Daoy (cell line): ENCODE measurements around the gene SNX15. TPM values are rescaled to one million over a fixed set of nuclear protein-coding genes. Genes with fewer than 3 reads are reported as not detected.
A peak's percentile ranks its signal among the peaks of the same experiment; 100 is the strongest.
"Not testable (repeated sequence)": the region's sequence is repeated elsewhere in the genome, so short reads cannot be mapped to it uniquely, and the experiment has no call there.

ENCODE experiments used
- DNase-seq: peaks from one replicate; pipeline ENCODE4 v3.0.0-alpha.2; 2015; ENCODE audit warnings: low read depth
- total RNA-seq: library from RNA; depleted of rRNA; stranded (reverse); fragments of >200 nt; shearing (Covaris generic); gene quantifications from 2 replicates; pipeline ENCODE4 v1.2.3, GENCODE V29; 2014

Gene SNX15
- total RNA-seq, 1 experiment from 2014 or later, result 17.9 TPM

DNA sequence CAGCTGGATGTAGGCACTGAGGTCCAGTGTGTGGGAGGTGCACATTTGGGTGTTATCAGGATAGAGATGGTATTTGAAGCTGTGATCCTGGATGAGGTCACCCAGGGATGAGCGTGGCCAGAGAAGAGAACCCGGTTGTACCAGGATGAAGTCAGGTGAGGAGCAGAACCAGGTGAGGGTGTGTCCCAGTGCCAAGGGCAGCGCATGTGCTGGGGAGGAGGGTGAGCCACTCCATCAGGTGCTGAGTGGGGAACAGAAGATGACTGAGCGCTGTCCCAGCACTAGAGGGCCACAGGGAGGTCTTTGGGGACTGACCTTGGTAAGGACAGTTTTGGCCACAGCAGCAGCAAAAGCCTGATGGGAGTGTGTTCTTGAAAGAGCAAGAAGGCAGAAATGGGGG, 10.5 kb upstream of the SNX15 start:
- no peak for DNase-seq

DNA sequence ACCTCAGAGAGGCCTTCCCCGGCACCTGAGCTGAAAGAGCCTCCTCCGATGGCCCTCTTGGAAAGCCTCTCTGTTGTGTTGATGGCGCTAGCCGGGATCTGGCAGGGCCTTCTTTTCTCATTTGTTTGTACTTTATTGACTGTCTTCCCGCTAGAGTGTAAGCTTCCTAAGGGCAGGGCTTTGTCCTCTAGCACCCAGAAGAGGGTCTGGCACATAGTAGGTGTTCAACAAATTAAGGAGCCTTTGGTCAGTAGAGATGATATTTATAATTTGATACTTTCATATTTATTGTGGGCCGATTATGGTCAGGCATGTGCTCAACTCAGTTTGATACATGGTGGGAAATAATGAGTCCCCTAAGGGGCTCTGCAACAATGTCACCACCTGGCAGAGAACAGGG, 9.3 kb upstream of the SNX15 start:
- DNase-seq, result no peak

DNA sequence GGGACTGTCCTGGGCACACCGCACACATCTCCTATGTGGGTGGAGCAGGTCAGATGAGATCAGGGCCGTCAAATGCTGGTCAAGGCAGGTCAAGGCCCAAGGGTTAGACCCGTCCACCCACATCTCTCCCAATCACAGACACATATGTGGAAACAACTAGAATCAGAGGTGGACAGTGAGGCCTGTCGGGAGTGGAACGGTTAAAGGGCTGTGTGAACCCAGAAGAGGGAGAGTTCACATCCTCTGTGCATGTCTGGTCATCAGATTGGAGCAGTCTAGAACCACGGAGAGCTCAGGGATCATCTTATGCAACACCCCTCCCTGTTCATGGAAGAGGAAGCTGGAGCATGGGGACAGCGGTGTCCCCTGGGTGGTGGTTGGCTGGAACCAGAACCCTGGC, 7.4 kb upstream of the SNX15 start:
- no peak for DNase-seq

DNA sequence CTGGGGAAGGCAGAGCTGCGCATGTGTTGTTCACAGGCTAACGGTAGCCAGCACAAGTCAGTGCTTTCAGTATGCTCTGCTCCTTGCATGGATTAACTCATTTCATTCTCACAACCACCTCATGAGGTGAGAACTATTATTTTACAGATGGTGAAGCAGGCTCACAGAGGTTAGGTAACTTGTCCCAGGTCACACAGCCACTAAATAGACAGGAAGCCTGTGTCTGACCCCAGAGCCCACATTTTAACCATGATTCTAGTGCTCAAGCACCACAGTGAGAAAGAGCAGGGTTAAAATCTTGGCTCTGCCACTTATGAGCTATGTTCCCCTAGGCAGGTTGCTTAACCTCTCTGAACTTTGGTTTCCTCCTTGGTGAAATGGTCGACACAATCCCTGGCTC, 6.2 kb upstream of the SNX15 start:
- no peak for DNase-seq

DNA sequence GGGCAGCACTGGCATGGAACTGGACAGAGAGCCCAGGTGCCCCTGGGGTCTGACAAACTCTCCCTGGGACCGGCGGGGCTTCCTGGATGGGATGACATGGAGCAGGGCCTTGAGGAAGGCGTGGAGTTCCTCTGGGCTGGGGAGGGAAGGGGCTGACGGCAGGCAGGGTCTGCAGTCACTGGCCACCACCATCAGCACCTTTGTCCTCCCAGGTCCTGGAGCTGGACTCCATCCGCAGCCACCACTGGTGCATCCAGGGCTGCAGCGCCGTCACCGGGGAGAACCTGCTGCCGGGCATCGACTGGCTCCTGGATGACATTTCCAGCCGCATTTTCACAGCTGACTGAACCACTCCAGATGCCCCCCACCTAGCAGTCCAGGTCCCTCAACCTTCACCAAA, 5.7 kb upstream of the SNX15 start:
- DNase-seq, result no peak

DNA sequence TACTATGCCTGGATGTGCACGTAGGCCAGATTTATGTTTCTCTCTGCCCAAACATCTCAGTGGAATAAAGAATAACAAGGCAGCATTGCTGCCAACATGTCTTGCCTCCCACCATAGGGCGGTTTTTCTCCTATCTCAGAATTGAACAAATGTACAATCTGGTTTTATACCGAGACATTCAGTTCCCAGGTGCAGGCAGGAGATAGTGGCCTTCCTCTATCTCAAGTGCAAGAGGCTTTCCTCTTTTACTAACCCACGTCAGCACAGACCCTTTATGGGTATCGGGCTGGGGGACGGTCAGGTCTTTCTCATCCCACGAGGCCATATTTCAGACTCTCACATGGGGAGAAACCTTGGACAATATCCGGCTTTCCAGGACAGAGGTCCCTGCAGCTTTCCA, 3.7 kb upstream of the SNX15 start:
- DNase-seq, result not testable (repeated sequence)

DNA sequence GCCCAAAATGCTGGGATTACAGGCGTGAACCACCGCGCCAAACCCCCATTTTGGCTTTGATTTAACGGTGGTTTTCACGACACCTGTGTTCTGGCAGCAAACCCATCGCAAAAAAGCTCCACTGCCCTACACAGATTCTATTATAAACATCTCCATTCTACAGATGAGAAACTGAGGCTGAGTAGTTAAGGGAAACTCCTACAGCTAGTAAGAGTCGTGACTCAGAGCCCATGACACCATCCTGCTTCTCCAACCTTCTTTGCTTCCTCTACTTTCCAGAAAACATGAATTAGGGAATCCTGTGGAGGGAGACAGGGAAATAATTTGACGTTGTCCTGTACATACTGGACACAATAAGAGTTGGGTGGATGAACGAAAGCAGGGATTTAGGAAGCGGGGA, 429 bp upstream of the SNX15 start:
- DNase-seq, result no peak

DNA sequence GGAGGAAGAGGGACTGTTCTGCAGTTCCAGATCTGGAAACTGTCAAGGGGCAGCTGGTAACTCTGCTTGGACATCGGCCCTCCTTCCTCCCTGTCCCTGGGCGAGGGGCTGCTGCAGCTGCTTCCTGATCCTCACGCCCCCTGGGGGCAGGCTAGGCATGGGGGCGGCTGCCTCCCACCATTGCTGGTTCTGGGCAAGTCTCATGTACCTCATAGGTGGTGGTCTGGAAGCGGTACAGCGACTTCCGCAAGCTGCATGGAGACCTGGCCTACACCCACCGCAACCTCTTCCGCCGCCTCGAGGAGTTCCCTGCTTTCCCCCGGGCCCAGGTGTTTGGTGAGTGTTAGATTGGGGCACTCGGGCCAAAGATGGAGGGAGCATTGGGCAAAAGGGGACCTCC, 5.0 kb downstream of the SNX15 start:
- no peak for DNase-seq

DNA sequence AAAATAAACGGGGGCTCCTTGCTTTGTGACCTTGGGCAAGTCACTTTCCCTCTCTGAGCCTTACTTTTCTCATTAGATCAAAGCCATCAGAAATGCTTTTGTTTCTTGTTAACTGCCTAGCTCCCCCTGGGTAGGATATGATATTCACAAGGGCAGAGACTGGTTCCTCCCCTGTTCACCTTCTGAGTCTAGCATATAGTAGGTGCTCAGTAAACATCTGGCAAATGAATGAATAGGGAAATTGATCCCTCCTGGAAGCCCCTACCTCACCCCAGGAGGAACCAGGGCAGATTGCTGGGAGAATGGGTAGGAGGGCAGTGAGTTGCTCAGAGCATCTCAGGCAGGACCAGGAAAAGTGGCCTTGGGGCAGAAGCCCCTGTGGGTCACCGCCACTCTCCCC, 7.2 kb downstream of the SNX15 start:
- no peak for DNase-seq

DNA sequence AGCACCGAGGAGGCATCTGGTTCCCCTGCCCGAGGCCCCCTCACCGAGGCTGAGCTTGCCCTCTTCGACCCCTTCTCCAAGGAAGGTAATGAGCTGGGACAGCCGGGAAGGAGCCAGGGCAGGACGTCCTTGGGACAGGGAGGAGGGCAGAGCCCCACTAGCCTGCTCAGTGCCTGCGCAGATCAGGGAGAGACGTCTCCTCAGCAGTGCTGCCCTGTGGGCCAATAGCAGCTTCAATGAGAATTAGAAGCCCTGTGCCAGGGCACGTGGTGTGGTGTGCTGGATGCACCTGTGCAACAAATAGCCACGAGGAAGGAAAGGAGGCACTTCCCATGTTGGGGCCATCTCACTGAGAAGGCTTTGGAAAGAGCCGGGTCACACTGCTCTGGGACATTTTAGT, 8.3 kb downstream of the SNX15 start:
- DNase-seq, result no peak

DNA sequence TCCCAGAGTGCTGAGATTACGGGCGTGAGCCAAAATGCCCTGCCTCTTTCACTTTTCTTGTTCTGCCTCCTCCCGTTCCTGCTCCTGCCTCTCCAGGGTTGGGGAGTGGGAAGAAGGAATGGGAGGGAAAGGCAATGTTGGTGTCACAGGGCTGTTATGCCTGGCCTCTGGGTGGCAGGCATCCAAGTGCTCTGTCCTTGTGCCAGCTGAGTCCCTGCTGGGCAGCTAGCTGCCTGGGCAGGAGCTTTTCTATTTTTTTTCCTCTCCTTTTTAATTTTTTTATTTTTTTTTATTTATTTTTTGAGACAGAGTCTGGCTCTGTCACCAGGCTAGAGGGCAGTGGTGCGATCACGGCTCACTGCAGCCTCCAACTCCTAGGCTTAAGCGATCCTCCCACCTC, 9.7 kb downstream of the SNX15 start:
- no peak for DNase-seq

DNA sequence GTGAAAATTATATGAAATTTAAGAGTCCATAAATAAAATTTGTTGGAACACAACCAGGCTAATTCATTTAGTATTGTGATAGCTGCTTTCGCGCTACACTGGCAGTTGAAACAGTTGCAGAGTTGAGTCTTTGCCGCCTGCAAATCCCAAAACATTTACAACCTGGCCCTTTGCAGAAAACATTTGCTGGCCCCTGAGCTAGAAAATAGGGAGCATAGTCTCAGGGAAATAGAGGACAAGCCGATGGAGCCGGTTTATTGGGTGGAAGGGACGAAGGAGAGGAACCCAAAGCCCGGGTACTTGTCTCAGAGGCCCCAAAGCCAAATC, 13.2 kb downstream of the SNX15 start:
- no peak for DNase-seq

DNA sequence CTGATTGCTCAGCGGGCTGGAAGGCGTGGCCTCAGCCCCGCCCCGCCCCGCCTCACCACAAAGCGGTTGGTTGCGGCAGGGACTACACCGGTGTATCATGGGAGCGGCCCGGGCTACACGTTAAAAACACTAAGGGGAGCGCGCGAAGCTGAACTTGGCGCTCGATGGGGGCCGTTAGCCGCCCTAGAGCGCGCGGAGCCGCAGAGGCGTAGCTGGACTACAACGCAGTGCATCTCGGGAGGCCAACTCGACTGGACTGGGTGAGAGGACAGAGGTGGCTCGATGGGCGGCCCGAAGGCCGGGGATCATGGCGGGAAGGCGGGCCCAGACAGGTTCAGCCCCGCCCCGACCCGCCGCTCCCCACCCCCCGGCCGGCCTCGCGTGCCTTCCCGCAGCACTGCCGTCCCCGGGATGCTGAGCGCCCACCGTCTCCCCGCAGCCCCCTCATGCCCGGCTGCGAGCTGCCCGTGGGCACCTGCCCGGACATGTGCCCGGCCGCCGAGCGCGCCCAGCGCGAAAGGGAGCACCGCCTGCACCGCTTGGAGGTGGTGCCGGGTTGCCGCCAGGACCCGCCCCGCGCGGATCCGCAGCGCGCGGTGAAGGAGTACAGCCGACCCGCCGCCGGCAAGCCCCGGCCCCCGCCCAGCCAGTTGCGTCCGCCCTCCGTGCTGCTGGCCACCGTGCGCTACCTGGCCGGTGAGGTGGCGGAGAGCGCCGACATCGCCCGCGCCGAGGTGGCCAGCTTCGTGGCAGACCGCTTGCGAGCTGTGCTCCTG, 13.8 kb downstream of the SNX15 start, which contains the start of gene SAC3D1:
Gene SAC3D1 (plus strand): TSS at position 364 of the 776 bp plus-strand sequence. CDS start 83 bp downstream, at position 447.
- DNase-seq, result peak; percentile 98

DNA sequence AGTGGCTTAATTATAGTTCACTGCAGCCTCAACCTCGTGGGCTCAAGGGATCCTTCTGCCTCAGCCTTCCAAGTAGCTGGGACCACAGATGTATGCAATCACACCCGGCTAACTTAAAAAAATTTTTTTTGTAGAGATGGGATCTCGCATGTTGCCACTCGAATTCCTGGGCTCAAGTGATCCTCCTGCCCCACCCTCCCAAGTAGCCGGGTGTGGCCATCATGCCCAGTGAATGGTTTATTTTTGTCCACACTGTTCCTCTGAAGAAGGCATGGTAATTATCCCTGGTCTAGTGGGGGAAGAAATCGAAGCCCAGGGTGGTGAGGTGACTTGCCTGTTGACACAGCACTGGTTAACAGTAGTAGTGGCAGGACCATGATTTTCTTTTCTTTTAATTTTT, 15.7 kb downstream of the SNX15 start:
- DNase-seq, result no peak

DNA sequence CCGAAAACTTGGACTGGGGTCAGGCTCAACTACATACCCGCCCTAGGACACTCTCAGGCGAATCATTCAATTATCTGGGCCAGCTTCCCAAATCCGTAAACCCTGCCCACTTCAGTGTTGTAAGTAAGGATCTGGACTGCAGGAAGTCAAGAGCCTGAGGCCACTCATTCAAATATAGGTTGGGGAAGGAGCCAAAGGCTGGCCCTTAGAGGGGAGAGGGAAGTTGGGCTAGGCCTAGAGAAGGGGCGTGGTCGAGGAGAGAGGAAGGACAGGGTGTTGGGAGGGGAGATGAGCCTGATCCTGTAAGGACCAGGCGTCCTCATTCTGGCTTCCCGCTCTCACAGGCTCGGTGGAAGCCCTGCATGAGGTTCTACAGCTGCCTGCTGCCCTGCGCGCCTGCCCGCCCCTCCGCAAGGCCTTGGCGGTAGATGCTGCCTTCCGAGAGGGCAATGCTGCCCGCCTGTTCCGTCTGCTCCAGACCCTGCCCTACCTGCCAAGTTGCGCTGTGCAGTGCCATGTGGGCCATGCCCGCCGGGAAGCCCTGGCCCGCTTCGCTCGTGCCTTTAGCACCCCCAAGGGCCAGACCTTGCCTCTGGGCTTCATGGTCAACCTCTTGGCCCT, 16.8 kb downstream of the SNX15 start:
- no peak for DNase-seq

DNA sequence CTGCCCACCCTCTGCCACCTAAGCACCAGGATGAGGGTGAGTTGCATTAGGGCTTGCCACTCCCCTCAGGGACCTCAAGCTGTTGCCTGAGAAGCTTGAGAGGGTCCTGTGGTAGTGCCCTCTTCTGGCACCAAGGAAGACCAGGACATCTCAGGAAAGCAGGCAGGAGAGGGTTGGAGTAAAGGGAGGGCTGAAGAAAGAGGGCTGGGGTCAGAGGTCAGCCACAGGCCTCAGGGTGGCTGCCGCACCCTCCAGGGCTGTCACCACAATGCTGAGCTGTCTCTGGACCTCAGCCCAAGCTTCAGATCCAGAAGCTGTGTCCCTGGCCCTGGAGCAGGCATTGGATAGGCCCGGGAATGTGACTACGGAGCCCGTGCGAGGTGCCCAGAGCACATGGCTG, 17.8 kb downstream of the SNX15 start:
- no peak for DNase-seq

DNA sequence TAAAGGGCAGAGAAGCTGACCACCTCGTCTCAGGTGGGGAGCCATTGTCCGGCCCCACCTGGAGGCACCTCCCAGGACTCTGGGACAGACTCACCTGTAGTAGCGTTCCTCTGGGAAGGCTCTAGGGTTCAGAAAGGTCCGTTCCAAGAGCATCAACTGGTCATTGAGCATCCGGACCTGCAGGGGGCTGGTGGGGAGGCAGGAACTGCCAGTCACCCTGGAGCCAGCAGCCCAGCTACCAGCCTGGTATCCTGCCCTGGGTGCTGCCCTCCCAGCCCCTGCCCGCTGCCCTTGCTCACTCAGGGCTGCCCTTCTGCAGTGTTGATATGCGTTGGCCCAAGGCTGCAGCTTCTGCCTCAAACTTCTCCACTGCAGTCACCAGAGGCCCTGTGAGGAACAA, 18.5 kb downstream of the SNX15 start:
- DNase-seq, result no peak

DNA sequence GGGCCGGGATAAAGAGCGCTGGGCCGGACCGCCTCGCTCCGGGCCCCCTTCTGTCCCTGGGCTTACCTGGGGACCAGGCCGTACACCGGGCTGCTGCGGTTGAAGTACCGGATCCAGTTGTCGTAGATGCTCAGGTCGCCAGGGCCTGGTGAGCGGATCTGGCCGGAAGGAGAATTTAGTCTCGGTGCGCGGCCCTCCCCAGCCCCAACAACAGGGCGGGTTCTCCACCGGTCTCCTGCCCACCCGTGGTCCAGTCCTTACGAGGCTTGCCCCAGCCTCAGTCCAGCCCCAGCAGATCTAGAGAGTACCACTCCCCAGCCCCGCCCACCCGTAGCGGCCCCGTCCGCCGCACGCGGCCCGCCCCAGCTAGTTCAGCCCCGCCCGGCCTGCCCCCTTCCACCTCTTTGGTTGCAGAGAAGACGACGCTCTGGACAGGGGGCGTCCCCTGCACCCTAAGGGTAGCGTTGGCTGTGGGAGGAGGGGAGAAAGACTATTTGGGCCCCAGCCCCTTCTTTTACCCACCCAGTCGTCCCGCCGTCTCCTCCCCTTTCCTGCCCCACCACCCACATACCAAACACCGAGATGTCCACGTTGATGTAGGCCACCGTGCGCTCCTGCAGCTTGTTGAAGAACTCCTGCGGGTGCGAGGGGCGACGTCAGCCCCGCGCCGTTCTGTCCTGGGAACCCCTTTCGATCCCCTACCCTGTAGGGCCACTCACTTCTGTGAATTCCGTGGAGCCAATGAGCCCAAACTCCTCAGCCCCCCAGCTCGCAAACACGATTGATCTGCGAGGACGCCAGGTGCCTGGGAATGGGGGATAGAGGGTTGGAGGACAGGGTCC, 20.6 kb downstream of the SNX15 start:
- DNase-seq, result no peak

DNA sequence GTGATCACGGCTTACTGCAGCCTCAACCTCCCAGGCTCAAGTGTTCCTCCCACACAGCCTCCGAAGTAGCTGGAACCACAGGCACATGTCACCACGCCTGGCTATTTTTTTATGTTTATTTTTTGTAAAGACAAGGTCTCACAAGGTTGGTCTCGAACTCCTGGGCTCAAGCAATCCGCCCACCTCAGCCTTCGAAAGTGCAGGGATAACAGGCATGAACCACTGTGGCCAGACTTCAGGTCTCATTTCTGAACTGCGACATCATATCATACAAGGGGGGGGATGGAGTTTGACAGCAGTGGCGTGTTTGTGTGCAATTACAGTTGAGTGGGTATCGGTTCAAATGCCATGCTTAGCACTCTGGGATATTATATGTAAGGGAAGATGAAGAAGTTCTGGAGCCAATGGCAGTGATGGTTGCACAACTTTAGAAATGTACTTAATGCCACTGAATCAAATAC, 24.2 kb downstream of the SNX15 start:
- peak; percentile 22 for DNase-seq

DNA sequence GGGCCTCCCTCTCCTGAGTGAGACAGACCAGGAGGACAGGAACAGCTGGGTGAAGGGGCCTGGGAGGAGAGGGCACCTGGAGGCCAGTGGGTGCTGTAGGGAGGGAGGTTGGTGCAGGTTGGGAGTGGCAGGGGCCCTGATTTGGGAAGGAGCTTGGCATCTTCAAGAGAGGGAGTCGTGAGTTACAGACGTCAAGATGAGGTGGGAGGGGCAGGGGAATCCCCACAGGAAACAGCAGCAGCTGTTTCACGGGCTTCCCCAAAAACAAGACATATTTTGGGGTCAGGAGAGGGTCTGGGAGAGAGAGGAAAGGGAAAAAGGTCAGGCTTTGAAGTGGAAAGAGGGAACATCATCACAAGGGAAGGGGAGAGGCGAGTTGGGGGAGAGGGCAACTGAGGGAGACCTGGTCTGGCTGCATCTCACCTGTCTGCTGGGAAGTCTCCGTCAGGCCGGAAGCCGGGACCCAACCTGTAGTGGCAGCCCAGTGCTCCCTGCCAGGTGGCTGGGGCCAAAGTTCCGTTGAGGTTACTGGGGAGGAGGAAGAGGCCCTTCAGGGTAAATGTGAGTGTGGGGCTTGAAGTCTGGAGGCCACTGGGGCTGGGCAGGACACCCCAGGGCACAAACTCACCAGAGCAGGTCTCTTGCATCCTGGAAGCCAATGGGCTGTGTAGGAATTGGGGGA, 26.7 kb downstream of the SNX15 start:
- no peak for DNase-seq

DNA sequence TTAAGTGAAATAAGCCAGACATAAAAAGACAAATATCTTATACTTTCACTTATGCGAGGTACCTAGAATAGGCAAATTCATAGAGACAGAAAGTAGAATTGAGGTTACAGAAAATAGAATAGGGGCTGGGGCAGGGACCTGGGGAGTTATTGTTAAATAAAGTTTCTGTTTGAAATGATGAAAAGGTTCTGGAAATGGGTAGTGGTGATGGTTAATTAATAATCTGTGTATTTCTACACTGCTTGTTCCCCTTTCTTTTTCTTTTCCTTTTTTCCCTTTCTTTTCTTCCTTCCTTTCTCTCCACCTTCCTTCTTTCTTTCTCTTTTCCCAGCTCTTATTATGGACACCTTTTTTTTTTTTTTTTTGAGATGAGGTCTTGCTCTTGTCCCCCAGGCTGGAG, 28.3 kb downstream of the SNX15 start:
- DNase-seq, result no peak

DNA sequence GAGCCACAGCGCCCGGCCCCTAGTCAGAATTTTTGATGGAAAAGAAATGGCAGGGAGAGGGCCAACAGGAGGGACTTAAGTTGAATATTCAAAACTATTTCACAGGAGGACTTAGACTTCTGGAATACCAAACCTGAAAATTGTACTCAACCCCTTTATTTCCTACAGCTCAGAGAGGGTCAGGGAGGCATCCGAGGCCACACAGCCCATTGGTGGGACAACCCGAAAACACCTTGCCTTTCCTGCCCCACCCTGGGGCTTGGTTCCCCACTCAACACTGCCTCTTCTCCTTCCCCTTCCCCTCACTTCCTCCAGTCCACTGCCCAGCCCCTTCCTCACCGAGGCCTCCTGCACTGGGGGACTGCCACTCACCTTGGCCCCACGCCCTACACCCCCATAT, 29.8 kb downstream of the SNX15 start:
- no peak for DNase-seq
